Measurements from ENCODE around the gene BMPER.

BMPER gene

GRCh38 chr7:33952824-33953223, 47.5 kb downstream of the BMPER start:
- in situ Hi-C loops (cut with HindIII; ENCODE audit: low sequenced_read_pairs), result no loop called here
- TF ChIP-seq CTCF (IDR thresholded peaks at IDR 0.05; ENCODE audit: low read depth, low read length), result no peak
- DNase-seq (ENCODE audit: low read depth, low spot score), result no peak
- no peak overlapping the region for H3K4me3 ChIP-seq (ENCODE audit: low read depth, low read length)

GRCh38 chr7:33958104-33958503, 52.8 kb downstream of the BMPER start:
- no peak overlapping the region for H3K4me3 ChIP-seq (ENCODE audit: low read depth, low read length)
- DNase-seq (ENCODE audit: low read depth, low spot score), result no peak
- no peak for TF ChIP-seq CTCF (IDR thresholded peaks at IDR 0.05; ENCODE audit: low read depth, low read length)
- in situ Hi-C loops (cut with HindIII; ENCODE audit: low sequenced_read_pairs), result no loop called here

GRCh38 chr7:33959676-33960075, 54.3 kb downstream of the BMPER start:
- no peak overlapping the region for H3K4me3 ChIP-seq (ENCODE audit: low read depth, low read length)
- TF ChIP-seq CTCF (IDR thresholded peaks at IDR 0.05; ENCODE audit: low read depth, low read length), result no peak
- in situ Hi-C loops (cut with HindIII; ENCODE audit: low sequenced_read_pairs), result no loop called here
- DNase-seq (ENCODE audit: low read depth, low spot score), result no peak

- no peak overlapping the region for H3K4me3 ChIP-seq (ENCODE audit: low read depth, low read length)
- in situ Hi-C loops (cut with HindIII; ENCODE audit: low sequenced_read_pairs), result no loop called here
- TF ChIP-seq CTCF (IDR thresholded peaks at IDR 0.05; ENCODE audit: low read depth, low read length), result no peak
- no peak for DNase-seq (ENCODE audit: low read depth, low spot score)
These were observed 56.6 kb downstream of the BMPER start for GRCh38 chr7:33961948-33962347.

- in situ Hi-C loops (cut with HindIII; ENCODE audit: low sequenced_read_pairs), result no loop called here
- no peak overlapping the region for H3K4me3 ChIP-seq (ENCODE audit: low read depth, low read length)
- TF ChIP-seq CTCF (IDR thresholded peaks at IDR 0.05; ENCODE audit: low read depth, low read length), result no peak
- no peak for DNase-seq (ENCODE audit: low read depth, low spot score)
These were observed 59.3 kb downstream of the BMPER start for GRCh38 chr7:33964417-33965182.

GRCh38 chr7:33965183-33965744, 59.9 kb downstream of the BMPER start:
- in situ Hi-C loops (cut with HindIII; ENCODE audit: low sequenced_read_pairs), result no loop called here
- TF ChIP-seq CTCF (IDR thresholded peaks at IDR 0.05; ENCODE audit: low read depth, low read length), result no peak
- H3K4me3 ChIP-seq (ENCODE audit: low read depth, low read length), result no peak overlapping the region
- DNase-seq (ENCODE audit: low read depth, low spot score), result no peak
